ENCODE measurements around the gene NR2C2.

GRCh38 chr3:14943042-14943441 lies 4.3 kb upstream of the NR2C2 start:
- TF ChIP-seq, protein P1, sequence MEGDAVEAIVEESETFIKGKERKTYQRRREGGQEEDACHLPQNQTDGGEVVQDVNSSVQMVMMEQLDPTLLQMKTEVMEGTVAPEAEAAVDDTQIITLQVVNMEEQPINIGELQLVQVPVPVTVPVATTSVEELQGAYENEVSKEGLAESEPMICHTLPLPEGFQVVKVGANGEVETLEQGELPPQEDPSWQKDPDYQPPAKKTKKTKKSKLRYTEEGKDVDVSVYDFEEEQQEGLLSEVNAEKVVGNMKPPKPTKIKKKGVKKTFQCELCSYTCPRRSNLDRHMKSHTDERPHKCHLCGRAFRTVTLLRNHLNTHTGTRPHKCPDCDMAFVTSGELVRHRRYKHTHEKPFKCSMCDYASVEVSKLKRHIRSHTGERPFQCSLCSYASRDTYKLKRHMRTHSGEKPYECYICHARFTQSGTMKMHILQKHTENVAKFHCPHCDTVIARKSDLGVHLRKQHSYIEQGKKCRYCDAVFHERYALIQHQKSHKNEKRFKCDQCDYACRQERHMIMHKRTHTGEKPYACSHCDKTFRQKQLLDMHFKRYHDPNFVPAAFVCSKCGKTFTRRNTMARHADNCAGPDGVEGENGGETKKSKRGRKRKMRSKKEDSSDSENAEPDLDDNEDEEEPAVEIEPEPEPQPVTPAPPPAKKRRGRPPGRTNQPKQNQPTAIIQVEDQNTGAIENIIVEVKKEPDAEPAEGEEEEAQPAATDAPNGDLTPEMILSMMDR (IDR thresholded peaks at IDR 0.05; ENCODE audit: low read depth, low read length) = no peak
- no peak for TF ChIP-seq POLR2A (IDR thresholded peaks at IDR 0.05; ENCODE audit: extremely low read depth, insufficient read length)

All from NB4 (cell line).